Islet precursor cell (in vitro differentiated cells): ENCODE measurements around the gene NRP1.

Experiments used
- DNase-seq: peaks from one replicate; pipeline ENCODE4 v3.0.0-alpha.2; 2018

NRP1 gene

DNA sequence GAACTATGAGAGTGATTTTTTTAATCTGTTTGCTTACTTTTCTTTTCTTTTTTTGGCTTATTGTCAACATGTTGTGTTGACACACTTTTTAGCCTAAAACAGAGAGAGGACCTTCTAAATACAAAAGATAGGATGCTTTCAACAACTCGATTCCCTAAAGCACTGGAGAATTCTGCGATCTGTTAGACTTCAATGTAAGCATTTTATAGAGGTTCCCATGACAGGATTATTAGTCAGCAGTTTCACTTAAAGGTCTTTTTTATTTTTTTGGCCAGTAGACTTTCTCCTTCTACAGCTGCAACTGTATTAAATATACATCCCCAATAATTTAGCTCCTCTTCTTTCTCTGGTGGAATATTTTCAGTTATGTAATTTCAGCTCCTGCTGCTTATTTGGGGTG, 12.7 kb upstream of the NRP1 start:
- no peak for DNase-seq

DNA sequence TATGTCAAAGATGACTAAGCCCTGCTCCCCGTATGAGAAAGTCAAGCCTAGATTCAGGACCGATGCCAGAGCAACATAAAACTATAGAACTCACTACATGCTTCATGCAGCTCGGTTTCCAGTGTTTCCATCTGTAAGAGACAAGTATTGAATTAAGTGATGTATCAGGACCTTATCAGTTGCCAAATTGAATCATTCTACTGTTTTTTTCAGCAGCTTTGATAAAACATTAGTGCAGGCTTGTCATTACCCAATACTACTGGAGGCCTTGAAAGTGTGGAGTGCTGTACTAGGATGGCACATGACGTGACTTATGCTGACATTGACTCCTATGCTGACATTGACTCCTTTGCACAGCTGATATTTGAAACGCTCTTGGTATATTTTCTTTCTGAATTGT, 10.8 kb upstream of the NRP1 start:
- no peak for DNase-seq

DNA sequence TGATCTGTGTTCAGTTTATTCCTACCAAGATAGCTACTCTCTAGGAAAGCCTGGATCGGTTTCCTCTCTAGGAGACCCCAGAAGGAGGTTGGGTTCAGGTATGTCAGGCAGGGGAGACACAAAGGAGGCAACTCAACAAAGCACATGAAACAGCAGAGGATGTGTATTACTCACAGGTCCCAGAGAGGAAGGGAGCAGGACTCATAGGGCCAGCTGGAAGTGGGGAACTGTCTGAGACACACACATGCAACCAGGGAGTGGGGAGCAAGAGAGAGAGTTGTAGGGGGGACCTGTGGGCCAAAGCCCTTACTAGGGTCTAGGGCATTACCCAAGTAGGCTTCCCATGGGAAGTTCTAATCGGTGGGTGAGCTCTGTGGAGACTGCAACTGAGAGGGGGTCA, 10.2 kb upstream of the NRP1 start:
- no peak for DNase-seq

DNA sequence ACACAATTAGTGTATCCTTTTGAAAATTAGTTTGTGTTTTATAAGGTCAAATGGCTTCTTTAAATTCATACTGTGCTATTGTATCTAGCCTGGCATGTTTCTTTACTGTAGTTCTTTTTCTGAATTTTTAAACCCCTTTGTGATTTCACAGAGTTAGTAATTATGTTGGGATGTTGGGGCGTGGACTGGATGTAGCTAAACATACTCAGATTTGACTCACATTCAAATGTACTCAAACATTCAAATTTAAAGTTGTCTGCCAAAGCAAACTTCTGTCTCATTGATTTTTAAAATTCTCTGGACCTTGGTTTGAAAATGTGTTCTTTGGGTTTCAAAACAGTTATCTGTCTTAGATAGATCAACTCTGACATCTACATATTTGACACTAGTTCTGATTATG, 7.2 kb upstream of the NRP1 start:
- no peak for DNase-seq

DNA sequence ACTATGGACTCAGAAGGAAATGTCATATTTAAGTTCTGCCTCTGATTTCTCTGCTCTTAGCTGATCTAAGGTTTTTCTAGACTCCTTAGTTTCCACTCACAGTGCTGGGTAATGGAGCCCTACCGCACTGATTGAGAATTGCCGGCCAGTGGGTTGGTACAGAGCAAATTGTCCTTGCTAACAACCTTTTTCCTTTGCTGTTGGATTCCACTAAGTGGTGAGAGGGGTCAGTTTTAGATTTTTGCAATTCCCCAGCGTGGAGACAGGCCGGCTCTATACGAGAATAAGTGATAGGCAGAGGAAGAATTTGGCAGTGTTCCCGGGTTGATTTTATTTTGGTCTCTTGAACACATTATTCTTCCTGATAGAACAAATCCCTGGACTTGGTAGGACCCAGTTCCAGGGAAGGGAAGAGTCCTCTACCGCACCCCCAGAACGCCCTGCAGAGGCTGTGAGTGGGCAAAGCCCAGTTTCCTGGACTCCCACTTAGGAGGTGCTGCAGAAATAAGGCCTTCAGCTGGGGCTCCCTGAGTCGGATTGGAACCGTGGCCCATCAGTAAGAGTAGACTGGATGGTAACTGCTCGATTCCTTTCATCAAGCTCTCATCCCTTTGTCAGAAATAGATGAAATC, 3.0 kb upstream of the NRP1 start:
- DNase-seq: no peak

DNA sequence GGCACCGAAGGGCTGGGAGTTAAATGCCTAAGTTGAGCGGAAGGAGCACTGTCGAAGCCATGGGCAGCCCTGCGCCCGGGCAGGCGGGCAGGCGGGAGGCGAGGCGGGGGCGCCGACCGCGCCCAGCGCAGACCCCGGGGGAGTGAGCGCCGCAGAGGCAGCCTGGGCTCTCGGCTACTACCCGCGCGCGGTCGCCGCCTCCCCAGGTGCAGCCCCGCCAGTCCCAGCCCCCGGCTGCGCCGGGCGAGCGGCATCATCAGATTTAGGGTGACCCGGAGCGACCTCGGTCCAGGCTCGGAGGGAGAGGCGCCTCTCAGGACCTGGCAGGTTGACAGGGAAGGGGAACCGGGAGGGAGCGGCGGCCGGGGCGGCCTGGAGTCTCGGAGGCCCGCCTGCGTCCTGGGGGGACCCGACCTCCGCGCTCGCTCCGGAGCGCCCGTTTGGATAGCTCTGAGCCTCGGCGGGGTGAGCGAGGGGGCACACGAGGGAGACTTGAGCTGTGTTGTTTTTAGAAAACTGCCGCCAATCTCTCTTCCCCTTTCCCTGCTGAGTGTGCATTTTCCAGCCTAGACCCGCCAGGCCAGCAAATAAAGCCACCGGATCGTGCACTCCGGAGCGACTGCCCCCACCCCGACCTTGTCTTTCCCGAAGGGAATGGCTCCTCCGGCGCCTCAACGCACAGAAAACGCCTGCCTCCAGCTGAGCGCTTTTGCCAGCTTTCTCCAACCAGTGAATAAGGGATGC, 2.3 kb upstream of the NRP1 start:
- DNase-seq: peak; percentile 69

DNA sequence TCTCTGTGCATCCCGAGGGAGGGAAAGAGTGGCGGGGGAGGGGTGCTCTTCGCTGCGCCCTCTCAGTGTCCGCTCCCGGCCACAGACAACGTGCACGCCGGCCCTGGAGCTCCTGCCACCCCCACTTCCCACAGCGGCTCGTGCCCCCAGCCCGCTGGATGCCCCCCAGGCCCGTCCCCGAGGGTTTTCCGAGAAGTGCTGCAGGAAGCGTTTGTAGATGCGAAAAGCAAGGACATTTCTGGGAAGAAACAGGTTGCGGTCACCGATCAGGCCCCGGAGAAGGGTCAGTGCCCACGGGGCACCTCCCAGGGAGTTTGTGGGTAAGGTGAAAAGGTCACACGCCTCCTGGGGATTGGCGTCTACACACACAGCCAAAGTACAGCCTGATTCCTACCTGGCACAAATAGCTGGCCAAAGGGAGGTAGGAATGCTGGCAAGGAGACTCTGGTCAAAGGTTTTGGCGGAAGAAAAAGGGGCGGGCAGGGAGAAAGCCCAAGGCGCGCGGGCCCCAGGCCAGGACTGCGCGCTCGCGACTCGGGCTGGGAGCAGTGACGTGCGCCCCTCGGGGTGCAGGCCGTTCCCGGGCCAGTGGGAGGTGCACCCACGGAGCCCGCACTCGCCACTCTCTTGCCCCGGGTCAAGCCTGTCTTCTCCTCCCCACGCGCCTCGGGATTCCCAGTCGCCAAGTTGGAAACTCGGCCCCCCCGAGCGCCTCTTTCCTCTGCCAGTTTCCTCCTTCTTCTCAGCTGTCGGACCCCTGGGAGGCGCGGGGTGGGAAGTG, 1.5 kb upstream of the NRP1 start:
- peak; percentile 62 for DNase-seq

DNA sequence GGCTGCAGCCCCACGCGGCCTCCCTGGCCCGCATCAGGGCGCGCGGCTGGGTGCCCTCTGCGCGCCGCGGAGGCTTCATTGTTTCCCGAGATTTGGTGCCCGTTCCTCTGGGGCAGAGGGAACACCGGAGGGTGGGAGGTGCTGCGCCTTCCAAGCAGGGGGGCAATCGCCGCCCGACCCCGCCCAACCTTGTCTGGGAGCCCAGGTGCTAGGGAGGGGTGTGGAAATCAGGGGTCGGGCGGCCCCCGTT, 1.0 kb upstream of the NRP1 start:
- no peak for DNase-seq

DNA sequence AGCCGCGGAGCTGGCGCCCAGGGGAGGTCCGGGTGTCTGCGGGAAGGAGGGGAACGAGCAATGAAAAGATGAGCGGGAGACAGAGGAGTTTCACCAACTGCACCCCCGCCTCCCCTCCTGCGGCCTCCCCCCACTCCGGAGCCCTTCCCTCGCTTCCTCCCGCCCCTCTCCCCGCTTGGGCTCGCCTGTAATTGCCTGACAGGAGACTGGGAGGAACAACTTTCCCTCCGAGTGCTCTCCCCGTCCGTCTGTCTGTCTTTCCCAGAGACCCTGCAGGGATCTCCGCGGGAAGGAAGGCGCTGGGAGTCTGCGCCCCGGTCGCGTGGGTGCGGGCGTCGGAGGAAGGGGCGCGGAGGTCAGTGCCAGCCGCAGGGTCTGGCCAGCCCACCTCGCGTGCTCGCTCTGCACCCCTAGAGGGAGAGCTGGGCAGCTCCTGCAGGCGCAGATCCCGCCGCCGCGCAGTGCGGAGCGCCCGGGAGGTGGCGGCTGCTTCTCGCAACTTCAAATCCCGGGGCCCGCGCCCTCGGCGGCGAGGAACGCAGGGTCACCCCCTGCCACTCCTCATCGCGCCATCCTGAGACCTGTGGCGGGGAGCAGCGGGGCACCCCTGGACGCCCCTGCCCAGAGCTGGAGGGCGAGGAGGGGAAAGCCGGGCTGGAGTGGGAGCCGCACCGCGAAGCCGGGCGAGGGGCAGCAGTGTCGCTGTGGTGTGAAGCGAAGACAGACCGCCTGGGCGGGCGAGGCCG, 511 bp upstream of the NRP1 start:
- peak; percentile 88 for DNase-seq

DNA sequence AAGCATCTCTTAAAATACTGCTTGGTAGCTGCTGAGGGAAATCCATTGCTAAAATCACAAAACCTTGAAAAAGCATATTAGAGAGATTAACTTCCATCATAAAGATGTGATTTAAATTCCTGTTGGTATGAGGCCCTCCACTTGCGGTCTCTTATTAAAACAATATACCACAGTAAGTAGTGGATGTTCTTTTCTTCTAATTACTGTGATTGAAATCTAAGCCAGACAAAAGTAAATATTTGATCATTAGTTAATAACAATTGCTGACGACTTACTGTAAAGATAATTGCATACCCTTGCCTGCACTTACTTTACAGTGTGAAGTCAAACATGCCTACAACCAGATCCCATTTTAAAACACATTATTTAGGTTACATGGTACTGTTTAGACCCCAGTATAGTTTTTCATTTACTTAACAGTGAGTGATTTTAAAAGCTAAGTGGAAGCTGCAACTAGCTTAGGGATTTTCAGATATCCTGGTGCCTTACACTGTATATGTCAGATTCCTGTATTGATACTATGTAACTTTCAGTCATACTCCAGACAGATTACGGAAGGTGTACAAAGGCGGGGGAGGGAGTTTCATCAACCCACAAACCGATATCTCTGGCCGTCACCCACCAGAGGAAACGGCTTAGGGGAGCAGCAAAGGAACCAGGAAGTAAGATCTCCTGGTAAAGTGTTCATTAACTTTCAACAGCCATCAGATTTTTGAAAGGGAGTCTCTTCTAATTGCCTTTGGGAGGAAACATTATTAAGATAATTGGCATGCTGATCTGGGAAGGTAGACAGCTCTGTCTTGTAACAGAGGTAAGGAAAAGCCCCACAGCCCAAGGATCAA, 986 bp downstream of the NRP1 start:
- no peak for DNase-seq

DNA sequence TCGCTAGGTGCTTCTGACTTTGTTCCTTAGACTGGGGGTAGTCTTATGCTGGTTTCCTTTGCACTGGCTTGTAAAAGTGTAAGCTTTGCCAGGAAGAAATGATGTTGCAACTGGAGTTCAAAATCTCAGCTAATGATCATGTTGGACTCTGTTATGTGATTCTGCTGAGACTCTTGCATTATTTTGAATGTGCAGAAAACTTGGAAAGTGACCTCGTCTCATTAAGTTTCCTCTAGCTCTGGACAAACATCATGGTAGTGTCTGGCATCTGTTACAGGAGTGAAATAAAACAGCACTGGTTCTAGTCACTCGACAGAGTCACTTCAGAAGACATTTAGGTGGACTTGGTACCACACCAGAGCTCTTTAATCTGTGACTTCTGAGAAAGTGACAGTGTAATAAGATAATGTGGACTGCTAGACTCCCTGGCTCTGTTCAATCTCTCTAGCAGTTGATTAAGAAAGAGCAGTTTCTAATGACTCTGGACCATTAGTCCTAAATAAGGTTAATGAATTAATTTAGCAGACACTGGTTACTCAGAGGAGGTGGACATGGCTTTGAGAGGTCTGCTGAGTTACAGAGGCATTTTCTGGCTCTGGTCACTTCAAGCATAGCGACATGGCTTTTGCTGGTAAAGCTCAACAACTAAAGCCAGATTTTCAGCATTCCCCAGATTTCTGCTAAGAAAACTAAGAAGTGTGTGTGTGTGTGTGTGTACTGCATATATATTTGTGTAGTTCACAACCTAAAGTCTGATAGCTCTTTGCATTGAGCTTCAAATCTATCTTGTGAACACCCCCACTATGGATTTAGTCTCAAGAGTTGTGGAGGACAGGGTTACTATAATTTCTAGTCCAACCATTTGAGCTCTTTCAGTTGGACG, 2.0 kb downstream of the NRP1 start:
- peak; percentile 73 for DNase-seq

DNA sequence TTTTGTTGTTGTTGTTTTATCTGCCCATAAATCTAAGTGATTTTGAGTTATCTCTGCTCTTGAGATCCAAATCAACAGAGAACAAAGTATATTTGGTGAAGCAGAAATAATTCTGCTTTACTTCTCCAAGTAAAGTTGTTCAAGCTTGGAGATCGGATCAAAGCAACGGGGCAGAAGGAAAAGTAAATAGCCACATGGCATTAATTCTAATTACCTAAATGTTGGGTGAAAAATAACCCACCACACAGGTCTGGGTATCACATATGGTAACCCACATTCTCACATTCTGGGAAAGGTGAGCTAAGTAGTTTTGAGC, 3.1 kb downstream of the NRP1 start:
- DNase-seq: no peak

DNA sequence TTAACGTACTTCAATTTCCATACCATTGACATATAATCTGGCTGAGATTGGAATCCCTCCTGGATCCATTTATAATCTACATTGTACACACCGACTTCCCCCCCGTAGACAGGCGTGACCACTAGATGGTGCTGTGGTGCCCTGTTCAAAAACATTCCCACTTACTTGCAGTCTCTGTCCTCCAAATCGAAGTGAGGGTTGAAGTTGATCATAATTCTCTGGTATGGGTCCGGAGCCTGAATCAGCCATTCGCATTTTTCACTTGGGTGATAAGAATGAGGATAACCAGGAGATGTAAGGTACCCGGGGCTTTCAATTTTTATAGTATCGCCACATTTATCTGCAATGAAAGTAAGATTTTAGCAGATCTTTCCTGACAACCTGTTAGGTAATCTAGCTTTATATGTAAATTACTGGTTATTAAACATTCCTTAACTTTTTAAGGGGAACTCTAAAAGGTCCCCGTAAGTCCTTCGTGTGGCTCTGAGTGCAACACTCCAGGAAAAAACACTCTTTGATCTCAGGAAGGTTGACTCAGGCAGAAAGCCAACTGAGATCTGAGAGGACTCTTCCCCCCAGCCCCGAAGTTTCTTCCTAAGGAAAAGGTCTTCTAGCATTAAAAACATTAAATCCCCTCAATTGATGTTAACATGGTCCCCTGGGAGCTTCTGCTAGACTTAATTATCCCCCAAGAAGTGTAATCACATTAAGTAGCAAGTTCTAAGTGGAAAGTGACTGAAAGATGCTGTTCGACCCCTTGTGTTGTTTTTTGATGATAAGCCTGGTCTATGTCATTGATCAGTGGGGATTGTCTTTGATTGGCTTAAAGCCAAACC, 3.7 kb downstream of the NRP1 start:
- DNase-seq: peak; percentile 89

DNA sequence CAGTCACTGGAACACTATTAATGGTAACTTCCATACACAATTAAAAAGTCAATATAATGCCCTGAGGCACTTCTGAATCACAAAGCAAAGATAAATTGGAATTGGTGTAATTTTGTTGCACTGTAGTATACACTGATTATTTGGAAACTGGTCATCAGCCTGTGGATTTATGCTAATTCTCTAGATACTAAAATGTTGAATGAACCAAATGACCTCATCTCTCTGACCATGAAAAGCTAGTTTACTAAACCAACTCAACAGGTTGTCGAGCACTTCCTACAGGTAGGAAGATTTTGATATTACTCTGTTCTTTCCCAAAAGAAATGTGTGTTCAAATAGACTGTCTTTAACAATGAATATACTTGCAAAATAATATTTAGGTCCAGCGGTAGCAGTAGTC, 5.3 kb downstream of the NRP1 start:
- no peak for DNase-seq

DNA sequence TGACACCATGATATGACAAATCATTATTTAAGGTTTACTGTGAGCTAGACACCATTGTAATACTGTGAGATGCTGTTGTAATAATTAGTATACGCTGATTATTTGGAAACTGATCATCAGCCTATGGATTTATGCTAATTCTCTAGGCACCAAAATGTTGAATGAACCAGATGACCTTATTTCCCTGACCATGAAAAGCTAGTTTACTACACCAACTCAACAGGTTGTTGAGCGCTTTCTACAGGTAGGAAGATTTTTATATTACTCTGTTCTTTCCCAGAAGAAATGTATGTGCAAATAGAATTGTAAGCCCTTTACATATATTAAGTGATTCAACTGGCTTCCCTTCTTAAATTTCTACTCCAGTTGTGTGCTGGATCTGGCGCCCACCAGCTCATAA, 6.2 kb downstream of the NRP1 start:
- DNase-seq: no peak

DNA sequence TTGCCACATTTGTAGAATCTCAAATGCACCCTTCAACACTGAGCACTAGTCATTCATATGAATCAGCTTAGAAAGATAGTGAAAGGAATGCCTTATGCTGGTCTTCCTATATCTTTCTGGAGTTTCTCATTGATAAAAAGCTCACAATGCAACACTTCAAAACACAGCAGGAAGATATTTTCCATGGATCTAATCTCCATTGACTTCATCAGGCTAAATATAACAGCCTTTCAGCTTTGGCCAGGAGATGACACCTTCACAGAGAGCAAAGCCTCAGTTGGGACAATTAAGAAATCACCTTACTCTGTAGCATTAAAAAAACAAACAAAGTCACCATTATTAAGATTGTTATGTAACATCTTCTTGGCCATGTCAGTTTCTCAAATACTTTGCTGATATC, 6.7 kb downstream of the NRP1 start:
- DNase-seq: no peak

DNA sequence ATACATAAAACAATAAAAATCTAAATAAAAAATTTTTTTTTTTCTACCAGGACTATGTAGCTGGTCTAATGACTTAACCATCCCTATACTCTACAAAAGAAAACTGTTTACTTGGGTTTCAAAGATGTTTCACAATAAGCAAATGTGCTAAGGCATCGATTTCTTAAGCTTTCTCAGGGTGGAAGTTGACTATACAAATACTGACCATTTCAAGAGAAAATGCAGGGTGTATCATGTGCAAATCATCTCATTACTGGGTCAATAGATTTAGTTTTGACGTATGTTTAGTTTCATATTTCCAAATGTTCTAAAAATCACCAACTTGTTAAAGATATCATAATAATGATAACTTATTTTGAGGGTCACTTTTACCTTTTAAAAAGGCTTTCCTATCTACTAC, 7.5 kb downstream of the NRP1 start:
- DNase-seq: no peak

DNA sequence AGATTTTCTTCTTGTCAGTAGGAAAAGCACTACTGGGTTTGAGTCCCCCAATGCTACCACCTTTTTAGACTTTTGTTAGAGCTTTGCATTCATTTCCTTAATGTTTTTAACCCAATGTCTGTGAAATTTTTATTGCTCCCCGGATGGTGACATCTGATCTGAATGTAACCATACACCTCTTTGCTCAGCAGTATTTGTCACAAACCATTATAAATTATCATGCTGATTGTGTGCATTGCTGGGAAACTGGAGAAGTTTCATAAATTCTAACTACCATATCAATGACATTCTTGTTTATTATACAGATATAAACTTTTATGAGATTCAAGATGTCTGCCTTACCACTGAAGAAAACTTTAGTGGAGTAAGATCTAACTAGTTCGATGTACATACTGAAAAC, 8.5 kb downstream of the NRP1 start:
- DNase-seq: no peak

DNA sequence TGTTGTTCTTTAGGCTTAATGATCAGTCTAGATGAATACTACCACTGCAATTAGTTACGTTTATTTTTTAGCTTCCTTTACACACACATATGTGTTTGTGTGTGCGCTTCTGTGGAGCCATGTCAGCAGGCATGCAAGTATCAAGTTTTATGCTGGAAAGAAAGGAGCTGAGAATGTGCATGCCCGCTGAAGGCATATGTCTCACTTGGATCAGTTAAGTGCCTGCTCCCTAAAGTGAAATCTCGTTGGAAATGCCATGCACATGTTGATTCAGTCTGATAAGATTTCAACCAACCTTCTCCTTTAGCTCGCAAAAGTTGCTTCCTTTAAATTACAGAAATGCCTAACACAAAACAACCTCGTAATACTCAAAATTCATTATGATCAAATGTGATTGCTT, 10.7 kb downstream of the NRP1 start:
- no peak for DNase-seq

DNA sequence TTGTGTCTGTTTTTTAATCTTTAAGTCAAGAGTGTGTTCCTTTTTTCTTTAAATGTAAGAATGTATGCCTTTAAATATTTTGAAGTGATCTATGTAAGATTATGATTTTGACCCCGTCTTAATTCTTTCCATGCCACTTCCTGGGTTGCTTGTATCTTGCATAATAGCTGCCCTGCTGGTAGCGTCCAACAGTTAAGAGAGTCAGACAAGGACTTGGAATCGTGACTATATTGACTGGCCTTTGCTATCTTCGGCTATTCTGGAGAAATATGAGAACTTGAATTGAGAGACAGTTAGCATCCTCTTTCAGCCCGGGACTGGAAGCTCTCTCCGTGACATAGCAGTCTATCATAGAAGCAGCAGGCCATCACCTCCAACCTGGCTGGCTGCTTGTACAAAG, 13.0 kb downstream of the NRP1 start:
- DNase-seq: no peak

DNA sequence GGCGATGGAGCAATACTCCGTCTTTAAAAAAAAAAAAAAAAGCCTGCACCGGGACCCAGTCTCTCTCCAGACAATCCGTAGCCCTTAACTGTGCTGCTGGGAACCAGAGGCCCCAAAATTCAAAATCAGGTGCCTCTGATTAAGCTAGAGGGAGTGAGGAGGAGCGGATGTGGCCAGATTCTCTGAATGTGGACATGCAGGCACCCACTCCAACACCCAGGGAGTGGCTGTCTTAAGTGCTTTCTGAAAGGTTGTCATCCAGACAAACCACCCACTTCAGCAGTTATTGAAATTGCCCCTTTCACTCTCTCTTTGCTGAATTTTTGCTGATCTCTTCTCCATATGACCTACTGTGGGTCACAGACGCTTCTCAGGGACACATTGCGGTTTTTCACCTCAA, 14.2 kb downstream of the NRP1 start:
- no peak for DNase-seq
